GM21717 (cell line): ENCODE data around the gene CHMP4B.

Experiments
- ATAC-seq: cut with Tn5 transposase; IDR thresholded peaks from one replicate; pipeline ENCODE4 v1.9.1; 2021; ENCODE audit warnings: mild to moderate bottlenecking, moderate library complexity; ENCODE audit not compliant: unreplicated experiment

Gene CHMP4B

DNA sequence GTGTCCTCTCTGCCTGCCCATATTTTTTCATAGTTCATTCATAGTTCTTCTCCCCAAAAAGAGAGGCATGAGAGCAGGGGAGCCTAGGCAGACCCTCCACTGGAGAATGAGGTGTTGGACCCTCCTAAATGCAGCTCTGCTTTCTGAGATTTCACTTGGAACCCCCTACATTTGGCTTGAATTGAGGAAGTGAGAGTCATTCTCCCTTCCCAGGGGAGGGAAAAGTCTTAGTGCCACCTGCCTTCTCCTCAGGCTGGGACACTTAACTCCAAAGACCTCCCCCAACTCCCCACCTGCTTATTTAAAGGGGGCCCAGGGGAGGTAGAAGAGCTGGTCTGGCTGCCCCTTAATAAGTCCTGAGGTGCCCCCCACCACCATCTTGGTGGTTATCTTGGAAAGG is 78.2 kb downstream of the CHMP4B start:
- ATAC-seq, result no peak

DNA sequence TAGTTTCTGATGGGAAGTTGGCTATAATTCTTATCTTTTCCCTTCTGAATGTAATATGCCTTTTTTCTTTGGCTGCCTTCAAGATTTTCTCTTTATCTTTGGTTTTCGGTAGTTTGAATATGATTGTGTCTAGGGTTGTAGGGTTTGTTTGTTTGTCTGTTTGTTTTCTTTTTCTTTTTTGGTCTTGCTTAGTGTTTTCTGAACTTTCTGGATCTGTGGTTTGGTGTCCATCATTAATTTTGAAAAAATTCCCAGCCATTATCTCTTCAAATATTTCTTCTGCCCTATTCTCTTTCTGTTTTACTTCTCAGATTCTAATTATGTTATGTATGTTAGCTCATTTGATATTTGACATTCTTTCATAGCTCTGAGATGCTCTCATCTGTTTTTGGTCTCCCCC is 79.4 kb downstream of the CHMP4B start:
- no peak for ATAC-seq

- no peak for ATAC-seq
These were observed 82.2 kb downstream of the CHMP4B start for GRCh38 chr20:33893314-33893713.

DNA sequence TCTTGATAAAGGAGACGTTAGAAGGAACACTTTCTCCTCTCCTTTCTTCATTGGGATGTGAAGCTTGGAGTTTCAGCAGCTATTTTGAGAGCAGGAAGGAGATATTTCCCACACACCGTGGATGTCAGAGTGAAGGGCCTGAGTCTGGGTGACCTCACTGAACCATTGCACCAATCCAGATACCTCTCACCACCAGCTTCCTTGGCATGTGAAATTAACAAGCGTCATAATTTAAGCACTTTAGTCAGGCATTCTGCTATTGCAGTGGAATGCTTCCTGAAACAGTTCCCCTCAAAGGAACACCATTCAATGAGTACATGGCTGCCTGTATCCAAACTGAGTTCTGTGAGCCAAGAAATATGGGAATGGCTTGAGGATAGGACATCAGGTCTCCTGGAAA is 83.7 kb downstream of the CHMP4B start:
- ATAC-seq, result no peak

DNA sequence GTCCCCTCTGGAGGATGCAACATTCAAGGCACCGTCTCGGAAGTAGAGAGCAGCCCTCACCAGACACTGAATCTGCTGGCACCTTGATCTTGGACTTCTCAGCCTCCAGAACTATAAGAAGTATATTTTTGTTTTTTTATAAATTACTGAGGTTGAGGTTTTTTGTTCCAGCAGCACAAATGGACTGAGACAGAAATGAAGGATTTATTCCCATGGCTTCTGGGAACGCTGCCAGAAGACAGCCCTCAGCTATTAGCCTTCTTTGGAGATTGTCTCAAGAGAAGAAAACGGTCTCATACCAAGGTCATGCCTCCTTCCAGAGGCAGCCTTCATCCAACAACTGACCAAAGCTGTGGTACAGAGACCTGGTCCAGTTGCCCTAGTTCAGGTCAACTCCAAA is 85.4 kb downstream of the CHMP4B start:
- no peak for ATAC-seq

GRCh38 chr20:33897313-33897912 is 86.3 kb downstream of the CHMP4B start:
- no peak for ATAC-seq

DNA sequence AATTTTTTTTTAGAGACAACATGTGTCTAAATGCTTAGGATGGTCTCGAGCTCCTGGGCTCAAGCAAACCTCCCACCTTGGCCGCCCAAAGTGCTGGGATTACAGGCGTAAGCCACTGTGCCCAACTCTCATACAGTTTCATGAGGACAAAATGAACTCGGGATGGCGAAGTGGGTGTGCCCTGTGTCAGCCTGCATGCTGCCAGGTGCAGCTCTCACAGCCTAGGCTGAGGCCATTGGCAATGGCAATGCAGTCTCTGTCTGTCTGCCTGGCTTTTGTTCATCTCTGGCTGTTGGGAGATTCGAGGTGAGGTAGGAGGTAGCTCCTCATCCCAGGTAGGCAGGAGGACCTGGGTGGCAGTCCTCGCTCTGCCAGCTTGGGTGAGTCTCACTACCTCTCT is 88.0 kb downstream of the CHMP4B start:
- ATAC-seq, result no peak

DNA sequence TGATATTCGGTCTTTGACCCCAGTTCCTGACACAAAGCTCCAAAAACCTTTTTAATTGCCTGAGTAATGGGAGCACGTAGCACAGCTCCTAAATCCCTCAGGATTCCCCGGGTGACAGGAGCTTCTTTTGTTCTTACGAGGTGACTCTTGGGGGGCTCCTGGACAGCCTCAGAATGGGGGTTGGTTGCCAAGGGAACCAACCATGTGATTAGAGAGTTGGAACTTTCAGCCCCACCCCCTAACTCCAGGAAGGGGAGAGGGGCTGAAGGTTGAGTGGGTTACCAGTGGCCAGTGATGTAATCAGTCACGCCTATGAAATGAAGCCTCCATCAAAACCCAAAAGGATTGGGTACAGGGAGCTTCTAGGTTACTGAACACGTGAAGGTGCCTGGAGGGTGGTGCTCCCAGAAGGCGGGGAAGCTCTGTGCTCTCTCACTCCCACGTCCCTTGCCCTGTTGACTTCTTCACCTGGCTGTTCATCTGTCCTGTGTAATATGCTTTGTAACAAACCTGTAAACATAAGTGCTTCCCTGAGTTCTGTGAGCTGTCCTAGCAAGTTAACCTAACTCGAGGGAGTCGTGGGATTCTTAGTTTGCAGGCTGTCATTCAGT is 89.5 kb downstream of the CHMP4B start:
- ATAC-seq, result no peak

DNA sequence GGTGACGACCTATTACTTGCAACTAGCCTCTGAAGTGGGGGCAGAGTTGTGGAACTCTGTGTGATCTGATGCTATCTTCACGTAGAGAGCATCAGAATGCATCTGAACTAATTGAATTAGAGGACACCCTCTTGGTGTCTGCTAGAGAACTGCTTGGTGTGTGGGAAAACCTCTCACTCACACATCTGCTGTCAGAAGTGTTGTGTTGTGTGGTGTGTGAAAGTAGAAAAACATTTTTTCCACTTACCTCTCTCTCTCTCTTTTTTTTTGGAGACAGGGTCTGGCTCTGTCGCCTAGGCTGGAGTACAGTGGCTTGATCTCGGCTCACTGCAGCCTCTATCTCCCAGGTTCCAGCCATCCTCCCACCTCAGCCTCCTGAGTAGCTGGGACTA is 90.0 kb downstream of the CHMP4B start:
- no peak for ATAC-seq

DNA sequence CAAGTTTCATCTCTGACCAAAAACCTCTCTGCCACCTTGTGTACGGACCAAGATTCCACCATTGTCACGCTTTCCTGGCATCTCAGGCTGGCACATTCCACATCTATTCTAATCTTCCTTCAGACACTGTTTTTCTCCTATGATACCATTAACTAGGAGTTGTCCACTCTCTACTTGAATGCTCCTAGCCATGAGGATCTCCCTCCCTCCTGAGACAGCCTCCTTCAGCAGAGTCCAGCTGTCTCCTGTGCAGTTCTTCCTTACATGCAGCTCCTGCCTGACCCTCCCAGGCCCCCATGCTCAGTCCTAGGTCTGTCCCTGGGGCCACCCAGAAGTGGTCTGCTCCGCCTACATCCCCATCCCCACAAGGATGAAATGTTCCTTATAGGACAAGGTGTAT is 90.9 kb downstream of the CHMP4B start:
- no peak for ATAC-seq
